ENCODE data around the gene AMHR2. TPM values are rescaled to one million over a fixed set of nuclear protein-coding genes. Genes with fewer than 3 reads are reported as not detected.

Gene AMHR2
- total RNA-seq, 1 experiment from 2014 or later, result not detected

DNA sequence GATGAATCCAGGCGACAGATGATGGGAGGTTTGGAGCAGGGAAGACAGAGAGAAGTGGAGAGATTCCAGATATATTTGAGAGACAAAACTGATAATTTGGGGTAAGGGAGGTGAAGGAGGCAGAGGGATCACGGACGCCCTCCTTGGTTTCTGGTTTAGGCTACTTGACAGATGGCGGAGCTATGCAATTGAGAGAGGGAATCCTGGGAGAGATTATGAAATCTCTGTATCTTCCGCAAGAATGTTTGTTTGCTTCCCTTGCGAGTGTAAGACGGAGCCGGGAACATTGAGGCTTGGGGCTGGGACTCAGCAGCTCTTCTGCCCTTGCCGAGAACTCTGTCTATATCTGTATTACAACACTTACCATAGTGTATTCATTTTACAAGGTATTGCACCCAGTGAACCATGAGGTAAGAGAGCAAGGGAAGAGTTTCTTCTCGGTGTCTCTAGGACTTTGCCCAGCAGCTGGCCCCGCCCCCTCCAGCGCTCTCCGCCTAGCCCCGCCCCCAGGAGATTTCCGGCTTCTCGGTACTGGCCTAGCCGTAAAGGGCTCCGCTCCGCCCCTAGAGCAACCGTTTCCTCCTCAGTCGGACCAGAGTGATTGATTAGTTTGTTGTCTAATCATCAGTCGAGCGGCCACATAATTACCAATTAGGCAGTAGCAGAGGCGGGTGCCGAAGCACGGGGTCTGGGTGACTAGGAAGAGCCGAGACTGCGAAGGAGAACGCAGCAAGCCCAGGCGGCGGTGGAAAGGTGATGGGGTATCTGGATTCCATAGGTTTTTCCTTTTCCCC, 17.6 kb downstream of the AMHR2 start, which contains the start of gene PRR13:
Gene PRR13, plus strand, starts transcription at position 695 of the 794 bp plus-strand sequence. CDS start 981 bp downstream, outside the sequence.
- Mint-ChIP-seq H3K4me3 (peak within 1 kb of the TSS; percentile 88 to 96), H3K4me1 (peaks cover 21 to 31% of the 10 kb centered on the region in 2 experiments), H3K36me3 (ENCODE audit: insufficient read depth in 1 of 3, low read depth in 3 of 3) (peaks cover 22 to 31% (median 28%) of the 10 kb centered on the region in 3 experiments), H3K27me3 (ENCODE audit: low read depth) (no peaks in the 10 kb centered on the region), H3K9me3 (no peaks in the 10 kb centered on the region), H3K27ac (peak within 1 kb of the TSS; percentile 93 to 95 (median 95))
- Histone ChIP-seq H2BK5ac (ENCODE audit: insufficient read length, low read length) (no peak within 1 kb of the TSS), H2AFZ (ENCODE audit: low read length) (peak within 1 kb of the TSS; percentile 97), H2BK20ac (ENCODE audit: low read depth, low read length, poor library complexity, severe bottlenecking) (no peak within 1 kb of the TSS), H3K9ac (ENCODE audit: extremely low read depth, insufficient read length, low read length) (peak within 1 kb of the TSS; percentile 76), H3K56ac (ENCODE audit: insufficient read length, low read depth, low read length) (no peak within 1 kb of the TSS), H3K23ac (ENCODE audit: insufficient read length, low read depth, low read length) (no peak within 1 kb of the TSS), H3K4me2 (ENCODE audit: insufficient read depth, insufficient read length, low read length) (peak within 1 kb of the TSS; percentile 77), H4K91ac (ENCODE audit: insufficient read length, low read depth, low read length) (no peak within 1 kb of the TSS), H3K4ac (ENCODE audit: low read depth, low read length) (no peak within 1 kb of the TSS), H3K9me3 (ENCODE audit: control insufficient read depth, low read depth, low read length) (no peaks in the 10 kb centered on the region), H2BK15ac (ENCODE audit: low read depth, low read length) (no peak within 1 kb of the TSS), H3K14ac (ENCODE audit: insufficient read depth, low read length) (peak within 1 kb of the TSS; percentile 40; the same call in 1 of the 2 replicates), H3K79me1 (ENCODE audit: insufficient read depth, low read depth, low read length, poor library complexity, severe bottlenecking) (no peaks in the 10 kb centered on the region), H3T11ph (ENCODE audit: low read length) (no peak within 1 kb of the TSS), H2BK120ac (ENCODE audit: low read depth, low read length, poor library complexity, severe bottlenecking) (peak within 1 kb of the TSS; percentile 14), H3K79me2 (ENCODE audit: insufficient read depth, low read length) (peaks cover 4% of the 10 kb centered on the region; the same call in 1 of the 2 replicates), H3K23me2 (ENCODE audit: insufficient read length, low read depth, low read length, poor library complexity, severe bottlenecking) (peaks cover 3% of the 10 kb centered on the region), H2BK12ac (ENCODE audit: insufficient read length, low read depth, low read length) (no peak within 1 kb of the TSS), H2AK5ac (ENCODE audit: insufficient read length, low read length) (no peak within 1 kb of the TSS), H3K18ac (ENCODE audit: insufficient read length, low read depth, low read length) (peak within 1 kb of the TSS; percentile 56), H3K27ac (ENCODE audit: insufficient read length, low read depth, low read length) (peak within 1 kb of the TSS; percentile 53), H3K27me3 (ENCODE audit: insufficient read depth, low read length) (no peaks in the 10 kb centered on the region), H4K20me1 (ENCODE audit: control insufficient read depth, insufficient read depth, insufficient read length) (no peaks in the 10 kb centered on the region), H4K8ac (replicated peaks; ENCODE audit: insufficient read length, low read depth, low read length) (no peak within 1 kb of the TSS), H4K5ac (ENCODE audit: insufficient read length, low read depth, low read length) (no peak within 1 kb of the TSS), H3K4me1 (ENCODE audit: insufficient read depth, low read length) (no peaks in the 10 kb centered on the region; the same call in 1 of the 2 replicates)
- peak; percentile 100 for DNase-seq
- WGBS (ENCODE audit: extremely low coverage, insufficient read length, low lambda C conversion rate), result no CpG with 5 or more reads among the region's 31 CpGs
- TF ChIP-seq, protein P1, sequence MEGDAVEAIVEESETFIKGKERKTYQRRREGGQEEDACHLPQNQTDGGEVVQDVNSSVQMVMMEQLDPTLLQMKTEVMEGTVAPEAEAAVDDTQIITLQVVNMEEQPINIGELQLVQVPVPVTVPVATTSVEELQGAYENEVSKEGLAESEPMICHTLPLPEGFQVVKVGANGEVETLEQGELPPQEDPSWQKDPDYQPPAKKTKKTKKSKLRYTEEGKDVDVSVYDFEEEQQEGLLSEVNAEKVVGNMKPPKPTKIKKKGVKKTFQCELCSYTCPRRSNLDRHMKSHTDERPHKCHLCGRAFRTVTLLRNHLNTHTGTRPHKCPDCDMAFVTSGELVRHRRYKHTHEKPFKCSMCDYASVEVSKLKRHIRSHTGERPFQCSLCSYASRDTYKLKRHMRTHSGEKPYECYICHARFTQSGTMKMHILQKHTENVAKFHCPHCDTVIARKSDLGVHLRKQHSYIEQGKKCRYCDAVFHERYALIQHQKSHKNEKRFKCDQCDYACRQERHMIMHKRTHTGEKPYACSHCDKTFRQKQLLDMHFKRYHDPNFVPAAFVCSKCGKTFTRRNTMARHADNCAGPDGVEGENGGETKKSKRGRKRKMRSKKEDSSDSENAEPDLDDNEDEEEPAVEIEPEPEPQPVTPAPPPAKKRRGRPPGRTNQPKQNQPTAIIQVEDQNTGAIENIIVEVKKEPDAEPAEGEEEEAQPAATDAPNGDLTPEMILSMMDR (conservative IDR thresholded peaks at IDR 0.05), result no peak
